ENCODE measurements around the gene CALML3. TPM values are rescaled to one million over a fixed set of nuclear protein-coding genes. Genes with fewer than 3 reads are reported as not detected.

Gene CALML3
- total RNA-seq, 1 donor from 2014 or later: not detected

- peak; percentile 36 for ATAC-seq
- Histone ChIP-seq H3K27ac (no peak overlapping the region), H3K4me1 (peaks cover 1% of the 10 kb centered on the region), H3K9me3 (no peaks in the 10 kb centered on the region), H3K36me3 (no peaks in the 10 kb centered on the region), H3K27me3 (no peaks in the 10 kb centered on the region), H3K4me3 (no peak overlapping the region)
- intact Hi-C loops (cut with DNase I): no loop called here
- no peak for TF ChIP-seq CTCF (IDR thresholded peaks at IDR 0.05)
- peak; percentile 66 for DNase-seq
These were observed 16.6 kb upstream of the CALML3 start for GRCh38 chr10:5508161-5508604.

- H3K9me3 ChIP-seq: no peaks in the 10 kb centered on the region
- DNase-seq: no peak
- H3K4me3 ChIP-seq: no peak overlapping the region
- H3K36me3 ChIP-seq: no peaks in the 10 kb centered on the region
- no peaks in the 10 kb centered on the region for H3K27me3 ChIP-seq
- H3K4me1 ChIP-seq: no peaks in the 10 kb centered on the region
- no peak for ATAC-seq
- no peak overlapping the region for H3K27ac ChIP-seq
- no peak for TF ChIP-seq CTCF (IDR thresholded peaks at IDR 0.05)
- intact Hi-C loops (cut with DNase I): no loop called here
These were observed 16.0 kb upstream of the CALML3 start for GRCh38 chr10:5508786-5509185.

- no peaks in the 10 kb centered on the region for H3K36me3 ChIP-seq
- TF ChIP-seq CTCF (IDR thresholded peaks at IDR 0.05): no peak
- ATAC-seq (no peak), DNase-seq (peak; percentile 30)
- H3K9me3 ChIP-seq: no peaks in the 10 kb centered on the region
- no peak overlapping the region for H3K27ac ChIP-seq
- H3K4me3 ChIP-seq: no peak overlapping the region
- no peaks in the 10 kb centered on the region for H3K4me1 ChIP-seq
- no peaks in the 10 kb centered on the region for H3K27me3 ChIP-seq
- intact Hi-C loops (cut with DNase I): no loop called here
These were observed 15.5 kb upstream of the CALML3 start for GRCh38 chr10:5509236-5509635.

- Histone ChIP-seq H3K36me3 (no peaks in the 10 kb centered on the region), H3K4me3 (no peak overlapping the region), H3K27me3 (no peaks in the 10 kb centered on the region), H3K4me1 (no peaks in the 10 kb centered on the region), H3K27ac (no peak overlapping the region), H3K9me3 (no peaks in the 10 kb centered on the region)
- DNase-seq: peak; percentile 52
- intact Hi-C loops (cut with DNase I): no loop called here
- no peak for TF ChIP-seq CTCF (IDR thresholded peaks at IDR 0.05)
- no peak for ATAC-seq
These were observed 15.1 kb upstream of the CALML3 start for GRCh38 chr10:5509691-5510090.

- H3K27ac ChIP-seq: no peak overlapping the region
- peak; percentile 9 for ATAC-seq
- DNase-seq: peak; percentile 29
- no peaks in the 10 kb centered on the region for H3K4me1 ChIP-seq
- no peak overlapping the region for H3K4me3 ChIP-seq
- H3K9me3 ChIP-seq: no peaks in the 10 kb centered on the region
- H3K27me3 ChIP-seq: no peaks in the 10 kb centered on the region
- intact Hi-C loops (cut with DNase I): no loop called here
- TF ChIP-seq CTCF (IDR thresholded peaks at IDR 0.05): no peak
- no peaks in the 10 kb centered on the region for H3K36me3 ChIP-seq
These were observed 14.3 kb upstream of the CALML3 start for GRCh38 chr10:5510281-5511072.

Data from upper lobe of right lung (tissue), 1 donor.